Daoy (cell line): ENCODE data around the gene ATP12A. TPM values are rescaled to one million over a fixed set of nuclear protein-coding genes. Genes with fewer than 3 reads are reported as not detected.
"Not testable (repeated sequence)": the region's sequence is repeated elsewhere in the genome, so short reads cannot be mapped to it uniquely, and the experiment has no call there.

ENCODE experiments used
- DNase-seq: peaks from one replicate; pipeline ENCODE4 v3.0.0-alpha.2; 2015; ENCODE audit warnings: low read depth
- total RNA-seq: library from RNA; depleted of rRNA; stranded (reverse); fragments of >200 nt; shearing (Covaris generic); gene quantifications from 2 replicates; pipeline ENCODE4 v1.2.3, GENCODE V29; 2014

Gene ATP12A
- total RNA-seq, 1 experiment from 2014 or later, result 0.06 TPM

- DNase-seq, result not testable (repeated sequence)
Observed at GRCh38 chr13:24730873-24731567, 50.8 kb downstream of the ATP12A start.

DNA sequence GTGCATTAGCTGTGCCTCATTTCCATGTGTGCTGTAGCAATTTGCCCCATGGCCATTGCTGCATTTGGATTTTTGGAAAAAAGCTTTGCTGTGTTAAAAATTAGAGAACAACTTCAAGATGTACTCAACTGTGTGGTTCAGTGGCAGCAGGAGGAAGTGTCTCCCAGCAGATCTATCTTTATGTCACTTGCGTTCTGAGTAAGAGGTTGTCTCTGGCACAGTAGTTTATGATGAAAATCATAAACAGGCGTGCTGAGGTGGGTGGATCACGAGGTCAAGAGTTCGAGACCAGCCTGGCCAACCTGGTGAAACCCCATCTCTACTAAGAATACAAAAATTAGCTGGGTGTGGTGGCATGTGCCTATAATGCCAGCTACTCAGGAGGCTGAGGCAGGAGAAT is 54.7 kb downstream of the ATP12A start:
- DNase-seq, result no peak

DNA sequence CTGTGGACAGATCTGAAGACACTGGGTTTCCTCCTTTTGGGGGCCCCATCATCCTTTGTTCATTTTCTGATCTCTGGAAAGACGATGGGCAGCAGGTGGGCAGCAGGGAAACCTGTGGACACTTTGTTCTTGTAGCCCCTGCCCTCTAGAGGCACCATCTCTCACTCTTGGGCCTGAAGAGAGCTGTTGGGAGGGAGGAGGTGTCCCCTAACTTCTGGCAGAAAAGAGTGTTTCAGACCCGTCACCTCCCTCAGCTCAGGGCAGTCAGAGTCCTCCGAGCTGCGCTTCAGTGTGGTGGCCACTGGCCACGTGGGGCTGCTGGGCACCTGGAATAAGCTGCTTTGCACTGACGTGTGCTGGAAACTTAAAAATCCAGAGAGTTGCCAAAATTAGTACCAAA is 56.8 kb downstream of the ATP12A start:
- DNase-seq, result no peak

DNA sequence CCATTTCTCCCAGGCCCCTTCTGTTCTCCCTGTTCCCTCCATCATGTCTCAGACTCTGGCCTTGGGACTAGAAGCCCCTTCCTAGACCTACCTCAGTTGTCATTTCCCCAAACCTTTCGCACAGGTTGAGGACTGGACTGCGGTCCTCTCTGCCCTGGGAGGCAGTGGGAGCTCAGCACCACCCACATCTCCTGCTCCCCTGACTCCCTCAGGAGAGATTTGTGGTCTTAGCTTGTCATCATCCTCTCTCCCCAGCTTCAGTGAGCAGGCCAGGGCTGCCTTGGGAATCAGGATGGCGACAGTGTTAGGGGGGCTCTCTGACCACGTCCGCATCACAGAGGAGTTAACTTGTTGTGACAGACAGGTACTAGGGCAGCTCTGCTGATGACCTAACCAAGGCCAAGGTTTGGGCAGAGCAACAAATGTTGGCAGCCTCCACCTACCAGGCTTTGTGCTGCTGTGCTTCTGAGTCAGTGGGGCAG is 58.2 kb downstream of the ATP12A start:
- no peak for DNase-seq

DNA sequence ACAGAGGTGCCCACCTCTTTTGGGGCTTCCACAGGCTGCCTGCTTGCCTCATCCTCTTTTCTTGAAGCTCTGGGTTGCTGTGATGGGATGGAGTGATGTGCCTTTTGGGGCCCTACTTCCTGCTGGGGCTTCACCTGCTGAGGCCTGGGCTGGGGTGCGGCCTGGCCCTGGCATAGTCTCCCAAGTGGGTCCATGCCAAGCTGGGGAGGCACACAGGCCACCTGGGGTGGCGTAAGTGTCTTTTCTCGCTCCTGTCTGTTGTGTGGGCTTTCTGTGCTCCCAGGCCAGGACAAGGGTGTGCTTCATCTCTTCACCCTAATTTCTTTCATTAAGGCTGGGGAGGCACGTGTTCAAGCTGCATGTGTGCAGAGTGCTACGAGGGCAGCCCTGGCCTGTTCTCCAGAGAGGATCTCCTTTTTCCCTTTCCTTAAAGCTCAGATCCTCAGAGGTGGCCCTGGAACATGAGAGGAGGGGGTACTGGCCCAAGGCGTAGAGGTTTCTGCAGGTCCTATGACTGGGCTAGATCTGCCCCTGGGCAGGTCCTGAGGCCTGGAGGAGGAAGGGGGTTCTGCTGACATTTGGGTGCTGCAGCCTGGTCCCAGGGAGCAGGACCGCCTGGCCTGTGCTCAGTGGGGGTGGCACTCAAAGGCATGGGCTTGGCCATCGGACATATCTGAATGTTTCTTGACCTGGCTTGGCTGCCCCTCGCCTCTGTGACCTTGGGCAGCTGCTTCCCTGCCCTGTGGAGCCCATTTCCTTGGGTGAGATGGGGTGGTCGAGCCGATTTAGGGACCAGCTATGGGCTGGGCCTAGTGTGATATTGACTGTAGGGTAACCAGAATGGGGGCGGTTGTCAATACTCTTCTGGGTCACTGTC is 60.0 kb downstream of the ATP12A start:
- DNase-seq, result no peak

DNA sequence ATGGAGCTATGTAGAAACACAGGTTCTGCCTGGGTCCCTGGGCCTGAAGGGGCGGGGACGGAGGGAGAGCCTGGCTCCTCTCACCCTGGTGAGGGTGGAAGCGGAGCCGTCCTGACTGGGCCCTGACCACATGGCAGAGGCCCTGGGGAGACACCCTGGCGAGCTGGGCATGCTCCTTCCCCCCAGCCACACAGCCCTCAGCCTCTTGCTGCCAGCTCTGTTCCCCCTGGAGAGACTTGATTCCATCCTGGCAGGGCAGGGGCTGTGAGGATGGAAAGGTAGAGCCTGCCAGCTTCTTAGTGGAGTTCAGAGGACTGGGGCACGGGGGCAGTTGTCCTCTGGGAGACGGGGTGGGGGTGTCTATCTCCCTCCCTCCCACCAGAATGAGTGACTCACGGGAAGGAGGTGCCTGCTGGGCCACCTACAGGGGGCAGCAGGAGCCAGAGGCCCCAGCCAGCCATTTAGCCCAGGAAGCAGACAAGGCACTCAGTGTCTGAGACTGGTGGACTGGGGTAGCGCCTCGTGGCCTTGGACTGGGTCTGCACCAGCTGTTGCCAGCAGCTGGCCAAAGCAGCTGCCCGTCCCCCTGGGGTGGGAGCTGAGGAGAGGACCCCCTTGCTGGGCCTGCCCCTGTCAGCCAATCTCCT is 60.9 kb downstream of the ATP12A start:
- DNase-seq, result peak; percentile 31

GRCh38 chr13:24741791-24742190 is 61.6 kb downstream of the ATP12A start:
- no peak for DNase-seq

- no peak for DNase-seq
Observed at GRCh38 chr13:24742294-24742693, 62.1 kb downstream of the ATP12A start.

- DNase-seq, result no peak
Observed at GRCh38 chr13:24742977-24743376, 62.8 kb downstream of the ATP12A start.

DNA sequence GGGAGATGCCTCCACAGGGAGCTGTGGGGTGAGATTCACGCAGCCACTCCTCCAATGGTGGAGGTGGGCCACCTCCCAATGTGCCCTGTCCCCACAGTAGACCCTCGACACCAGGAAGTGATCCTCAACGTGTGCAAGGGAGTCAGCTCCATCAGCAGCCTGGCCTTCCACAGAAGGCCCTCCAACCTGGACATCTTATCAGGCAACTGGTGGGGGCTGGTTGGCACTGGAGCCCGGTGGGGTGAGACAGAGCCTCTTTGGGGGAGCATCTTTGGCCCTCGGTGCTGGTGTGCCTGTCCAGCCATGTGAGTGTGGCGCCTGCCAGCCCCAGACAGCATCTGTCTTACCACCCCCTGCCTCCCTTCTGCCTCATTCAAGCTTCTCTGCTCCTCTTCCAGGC is 64.0 kb downstream of the ATP12A start:
- DNase-seq, result no peak

GRCh38 chr13:24745516-24745860 is 65.3 kb downstream of the ATP12A start:
- no peak for DNase-seq

- DNase-seq, result no peak
Observed at GRCh38 chr13:24745861-24746617, 65.8 kb downstream of the ATP12A start.

DNA sequence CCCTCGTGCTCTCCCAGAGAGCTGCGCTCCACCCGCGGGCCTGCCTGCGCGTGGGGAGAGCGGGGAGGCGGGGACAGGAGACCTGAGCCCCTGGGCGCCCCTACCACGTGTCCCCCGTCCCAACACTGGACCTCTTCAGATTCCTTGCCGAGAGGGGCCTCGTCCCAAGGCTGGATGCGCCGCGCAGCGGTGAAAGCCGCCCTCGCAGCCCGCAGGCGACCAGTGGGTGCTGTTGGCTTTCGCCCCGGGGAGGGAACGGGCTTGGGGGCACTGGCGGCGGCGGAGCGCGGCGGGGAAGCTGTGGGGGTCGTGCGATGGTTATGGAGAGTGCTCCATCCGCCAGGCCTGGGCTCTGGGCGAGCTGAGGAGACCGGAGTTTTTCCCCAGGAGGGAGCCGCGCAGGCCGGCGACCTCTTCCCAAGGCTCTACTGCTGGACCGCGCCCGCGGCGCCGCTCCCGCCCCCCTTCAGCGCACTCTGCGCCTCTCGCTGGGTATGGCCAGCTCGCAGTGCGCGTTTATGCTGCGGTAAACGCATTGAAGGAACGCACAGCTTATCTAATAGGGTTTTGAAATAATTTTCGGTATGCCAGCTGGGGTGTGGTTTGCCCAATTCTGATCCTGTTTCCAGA is 66.5 kb downstream of the ATP12A start:
- peak; percentile 45 for DNase-seq

GRCh38 chr13:24747248-24748060 is 67.2 kb downstream of the ATP12A start:
- peak; percentile 45 for DNase-seq

GRCh38 chr13:24748061-24748400 is 67.8 kb downstream of the ATP12A start:
- DNase-seq, result no peak

GRCh38 chr13:24759197-24759596 is 79.0 kb downstream of the ATP12A start:
- DNase-seq, result no peak
